HG03432 (cell line): ENCODE measurements around the gene BICD2.
A peak's percentile ranks its signal among the peaks of the same experiment; 100 is the strongest.

Experiments
- ATAC-seq: cut with Tn5 transposase; IDR thresholded peaks from one replicate; pipeline ENCODE4 v1.9.1; 2021; ENCODE audit warnings: mild to moderate bottlenecking, moderate library complexity; ENCODE audit not compliant: unreplicated experiment

The BICD2 gene

DNA sequence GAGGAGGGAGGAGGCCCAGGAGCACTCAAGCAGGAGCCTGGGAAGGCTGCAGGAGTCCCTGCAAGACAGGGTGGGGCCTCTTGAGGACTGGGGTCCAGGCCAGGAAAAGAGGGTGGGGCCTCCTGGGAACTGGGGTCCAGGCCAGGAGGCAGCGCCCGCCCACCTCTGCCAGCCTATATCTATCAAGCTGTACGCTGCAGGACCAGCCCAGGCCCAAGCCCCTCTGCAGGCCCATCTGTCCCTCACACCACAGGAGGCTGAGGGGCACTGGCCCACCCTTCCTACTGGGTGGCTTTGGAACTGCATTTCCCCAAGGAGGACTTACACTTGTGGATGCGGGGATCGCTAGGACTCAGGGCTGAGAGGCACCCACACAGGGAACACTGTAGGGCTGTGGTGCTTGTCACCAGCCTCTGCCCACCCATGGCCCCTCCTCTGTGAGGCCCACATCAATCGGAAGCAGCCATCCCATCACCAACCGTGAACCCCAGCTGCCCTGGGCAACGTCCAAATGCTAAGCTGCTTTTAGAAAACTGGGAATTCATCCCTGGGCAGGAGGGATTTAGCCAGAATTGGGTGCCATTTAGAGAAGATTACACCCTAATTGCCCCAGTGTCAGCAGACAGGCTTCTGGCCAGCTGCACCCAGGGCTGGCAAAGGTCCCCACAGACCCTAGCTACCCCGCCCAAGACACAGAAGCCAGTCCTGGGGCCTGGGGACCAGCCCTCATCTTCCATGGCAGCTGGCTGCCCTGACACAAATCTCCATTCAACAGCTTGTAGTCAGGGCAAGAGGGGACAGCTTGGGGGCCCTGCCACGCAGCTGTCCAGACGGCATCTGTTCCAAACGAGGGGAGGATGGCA, 15.3 kb downstream of the BICD2 start:
- no peak for ATAC-seq

DNA sequence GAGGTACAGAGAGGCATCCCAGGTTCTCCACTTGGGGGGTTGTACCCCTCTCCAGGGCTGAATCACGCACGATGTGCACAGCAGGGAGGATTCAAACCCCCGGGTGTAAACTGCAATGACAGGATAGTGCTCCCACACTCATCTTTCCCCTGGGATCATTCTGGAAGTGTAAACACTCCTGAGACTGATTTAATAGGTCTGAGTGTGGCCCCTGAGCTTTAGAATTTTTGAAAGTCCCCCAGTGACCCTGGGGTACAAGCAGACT, 16.5 kb downstream of the BICD2 start:
- ATAC-seq, result no peak

DNA sequence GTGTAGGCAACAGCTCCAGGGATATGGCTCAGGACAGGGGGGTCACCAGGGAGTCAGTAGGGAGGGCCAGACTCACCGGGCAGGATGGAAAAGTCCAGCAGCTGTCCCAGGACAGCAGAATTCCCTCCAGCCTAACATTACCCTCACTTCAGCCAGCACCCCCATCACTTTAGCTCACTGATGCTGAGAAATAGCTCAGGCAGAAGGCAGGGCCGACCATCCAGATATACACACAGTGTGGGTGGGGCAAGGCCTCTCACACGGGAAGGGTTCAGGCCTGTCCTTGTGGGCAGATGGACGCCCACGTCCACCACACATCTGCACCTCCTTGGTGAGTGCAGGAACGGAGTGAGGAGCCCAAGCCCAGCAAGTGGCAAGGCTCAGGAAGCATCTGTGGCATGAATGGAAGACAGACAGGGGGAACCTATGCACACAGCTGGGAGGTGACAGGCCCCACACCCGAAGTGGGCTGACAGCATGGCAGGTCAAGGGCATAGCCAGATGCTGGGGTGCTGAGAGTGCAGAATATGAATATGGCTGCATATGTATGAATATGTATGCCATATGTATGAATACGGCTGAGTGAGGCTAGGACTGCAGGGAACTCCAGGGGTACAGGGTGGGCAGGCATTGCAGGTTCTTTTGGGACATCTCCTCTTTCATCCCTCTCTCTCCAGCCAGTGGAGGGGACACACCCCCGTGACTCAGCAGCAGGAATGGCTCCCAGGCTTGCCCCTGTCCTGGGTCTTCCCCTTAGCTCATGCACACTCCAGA, 17.0 kb downstream of the BICD2 start:
- no peak for ATAC-seq

DNA sequence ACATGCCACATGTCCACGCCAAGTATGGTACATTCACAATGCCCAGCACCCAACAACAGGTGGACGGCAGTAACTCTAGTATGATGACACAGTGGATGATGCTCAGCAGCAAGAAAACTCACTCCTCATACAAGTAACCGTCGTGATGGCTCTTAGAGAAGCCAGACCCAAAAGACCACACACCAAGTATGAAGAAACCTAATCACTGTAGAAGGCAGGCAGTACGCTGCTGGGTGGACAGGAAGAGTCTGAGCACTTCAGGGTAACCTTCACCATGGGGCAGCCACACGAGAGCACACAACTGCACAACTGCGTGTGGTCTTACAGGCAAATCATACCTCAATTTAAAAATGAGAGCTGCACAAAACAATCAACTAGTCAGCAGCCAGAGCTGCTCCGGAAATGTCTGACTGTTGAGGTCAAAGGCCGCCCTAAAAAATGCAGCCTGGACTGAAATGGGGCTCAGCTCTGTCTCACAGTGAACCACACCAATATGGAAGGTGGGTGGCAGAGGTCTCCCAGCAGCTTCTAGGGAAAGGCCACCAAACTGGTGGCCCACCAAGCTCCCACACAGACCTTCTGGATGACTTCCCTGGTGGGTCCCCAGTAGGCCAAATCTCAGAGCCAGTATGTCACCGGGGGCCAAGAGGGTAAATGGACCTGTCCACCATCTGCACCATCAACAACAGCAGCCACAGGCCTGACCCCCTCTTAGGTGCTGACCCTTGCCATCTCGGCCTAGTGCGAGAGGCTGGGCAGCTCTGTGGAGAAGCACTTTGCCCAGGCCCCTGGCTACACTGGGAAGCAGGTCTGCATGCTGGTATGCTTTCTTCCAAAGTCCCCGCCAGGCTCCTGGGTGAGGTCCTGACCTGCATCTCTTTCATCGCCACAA, 17.8 kb downstream of the BICD2 start:
- ATAC-seq, result no peak

DNA sequence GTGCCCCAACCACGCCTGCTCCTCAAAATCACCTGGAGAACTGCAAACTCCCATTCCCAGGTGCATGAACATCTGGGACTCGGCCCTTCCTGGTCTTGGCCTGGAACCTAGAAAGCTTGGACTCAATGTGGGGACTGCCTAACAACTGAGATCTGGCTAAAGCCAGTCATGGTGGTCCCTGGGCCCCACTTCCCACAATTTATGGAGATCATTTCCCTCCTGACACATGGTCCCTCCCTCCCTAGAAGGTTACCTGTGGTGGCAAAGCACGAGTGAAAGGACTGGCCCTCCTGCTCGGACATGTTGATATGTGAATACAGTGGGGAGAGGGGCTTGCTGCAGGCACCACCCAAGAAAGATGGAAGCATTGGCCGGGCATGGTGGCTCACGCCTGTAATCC, 18.8 kb downstream of the BICD2 start:
- no peak for ATAC-seq

DNA sequence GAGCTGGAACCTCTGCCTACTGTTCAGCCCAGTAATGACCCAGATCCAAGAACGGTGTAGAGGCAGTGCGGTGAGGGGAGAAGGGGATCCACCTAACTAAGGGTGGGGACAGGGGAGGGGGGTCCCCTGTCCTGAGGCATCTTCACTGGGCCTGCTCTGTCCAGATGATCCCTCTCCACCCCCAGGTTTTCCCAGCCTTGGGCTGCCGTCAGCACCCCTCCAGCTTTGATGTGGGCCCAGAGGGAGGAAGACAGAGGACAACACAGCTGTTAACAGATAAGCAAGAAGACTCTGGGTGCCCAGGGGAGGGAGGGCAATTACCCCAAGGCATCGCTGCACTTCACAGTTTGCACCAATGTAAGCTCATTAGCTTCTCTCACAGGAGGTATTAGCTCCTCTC, 19.3 kb downstream of the BICD2 start:
- no peak for ATAC-seq

DNA sequence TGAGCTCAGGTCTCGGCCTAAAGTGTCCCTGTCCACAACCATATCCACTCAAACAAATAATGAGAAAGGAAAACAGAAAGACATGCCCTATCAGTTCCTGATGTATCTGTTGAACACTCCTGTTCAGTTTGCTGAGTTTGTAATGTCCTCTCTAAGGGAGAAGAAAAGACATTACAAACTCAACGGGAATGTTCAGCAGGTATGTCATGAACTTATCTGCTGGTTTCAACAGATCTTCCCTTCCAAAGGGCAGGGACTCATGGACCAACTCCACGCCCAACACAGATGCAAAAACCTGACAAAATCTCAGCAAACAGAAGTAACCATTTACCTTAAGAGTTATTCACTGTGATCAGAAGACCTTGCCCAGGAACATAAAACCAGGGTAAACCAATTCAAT, 23.7 kb downstream of the BICD2 start:
- no peak for ATAC-seq

DNA sequence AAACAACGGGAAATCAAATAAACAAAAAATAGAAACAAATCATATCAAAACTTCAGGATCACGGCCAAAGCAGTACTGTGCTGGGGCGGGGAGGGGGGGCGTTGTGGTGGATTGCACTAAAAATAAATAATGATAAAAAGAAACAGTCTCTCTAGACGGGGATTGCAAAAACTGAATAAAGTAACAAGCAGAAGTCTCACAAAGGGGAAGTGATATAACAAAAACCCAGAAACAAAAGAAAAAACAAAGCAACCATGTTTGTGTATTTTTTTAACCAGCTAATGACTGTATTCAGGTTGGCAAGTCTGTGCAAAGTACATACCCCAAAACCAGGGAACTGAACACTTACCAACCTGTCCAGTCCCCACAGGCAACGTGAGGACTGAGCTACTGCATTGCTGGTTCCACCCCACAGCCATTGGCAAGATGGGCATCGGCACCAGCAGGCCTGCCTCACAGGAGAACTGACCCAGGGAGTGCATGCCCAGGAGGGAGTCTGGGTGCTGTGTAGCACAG, 24.1 kb downstream of the BICD2 start:
- no peak for ATAC-seq

DNA sequence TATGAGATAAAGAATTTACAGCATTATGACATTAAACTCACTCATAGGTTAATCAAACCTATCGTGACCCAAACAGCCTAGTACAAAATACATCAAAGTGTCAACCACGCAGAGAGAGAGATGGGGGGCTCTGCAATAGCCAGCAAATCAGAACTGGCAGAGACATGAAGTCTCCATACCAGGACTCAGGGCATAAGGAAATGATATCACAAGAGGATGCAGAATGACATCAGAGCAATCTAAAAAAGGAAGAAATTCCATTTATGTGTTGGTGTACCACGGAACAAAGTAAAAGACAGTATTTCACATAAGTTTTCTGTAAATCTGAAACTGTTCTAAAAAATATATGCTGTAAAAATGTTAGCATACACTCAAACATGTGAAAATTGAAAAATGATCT, 24.6 kb downstream of the BICD2 start:
- ATAC-seq, result no peak

DNA sequence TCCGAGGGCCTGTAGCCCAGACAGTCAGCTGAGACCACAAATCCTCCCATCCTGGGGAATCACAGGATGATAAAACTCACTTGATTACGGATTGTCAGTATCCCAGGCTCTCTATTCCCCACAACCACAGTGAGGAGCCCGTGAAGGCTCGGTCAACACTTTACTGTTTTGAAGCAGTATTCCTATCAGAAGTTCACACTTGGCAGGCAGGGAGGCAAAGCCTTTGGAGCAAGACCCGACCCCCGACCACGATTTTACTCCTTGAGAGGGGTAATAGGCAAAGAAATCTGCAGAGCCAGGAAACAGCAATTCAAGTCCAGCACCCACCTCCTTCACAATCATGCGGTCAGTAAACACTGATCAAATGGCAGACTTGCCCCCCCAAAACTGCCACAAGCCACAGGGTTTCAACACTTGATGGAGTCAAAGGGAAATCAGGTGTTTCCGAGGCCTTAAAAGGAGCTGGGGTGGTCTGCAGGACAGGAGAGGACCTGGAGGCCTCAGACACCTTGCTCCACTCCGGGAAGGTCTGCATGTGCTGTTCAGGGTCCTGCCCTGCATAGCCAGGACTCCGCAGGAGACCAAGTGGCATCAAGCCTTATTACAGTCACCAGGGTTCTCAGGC, 25.2 kb downstream of the BICD2 start:
- ATAC-seq, result no peak

DNA sequence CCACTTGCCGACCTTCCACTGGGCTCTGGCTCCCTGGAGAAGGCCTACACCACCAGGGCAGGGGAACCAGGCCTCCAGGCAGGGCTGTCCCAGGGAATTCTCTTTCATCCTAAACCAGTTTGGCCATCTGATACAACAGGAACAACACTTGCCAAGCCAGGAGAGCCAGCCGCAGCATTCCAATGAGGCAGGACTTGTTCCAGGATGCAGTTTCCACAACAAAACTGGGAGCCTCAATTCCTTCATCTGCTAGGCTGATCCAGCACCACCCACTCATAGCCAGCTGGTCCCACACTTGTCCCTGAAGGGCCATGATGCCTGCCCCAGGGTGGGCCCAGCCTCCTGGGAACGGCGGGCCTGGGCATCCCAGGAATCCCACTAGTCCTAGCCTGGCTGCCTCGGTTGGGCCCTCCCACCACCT, 26.0 kb downstream of the BICD2 start:
- no peak for ATAC-seq

DNA sequence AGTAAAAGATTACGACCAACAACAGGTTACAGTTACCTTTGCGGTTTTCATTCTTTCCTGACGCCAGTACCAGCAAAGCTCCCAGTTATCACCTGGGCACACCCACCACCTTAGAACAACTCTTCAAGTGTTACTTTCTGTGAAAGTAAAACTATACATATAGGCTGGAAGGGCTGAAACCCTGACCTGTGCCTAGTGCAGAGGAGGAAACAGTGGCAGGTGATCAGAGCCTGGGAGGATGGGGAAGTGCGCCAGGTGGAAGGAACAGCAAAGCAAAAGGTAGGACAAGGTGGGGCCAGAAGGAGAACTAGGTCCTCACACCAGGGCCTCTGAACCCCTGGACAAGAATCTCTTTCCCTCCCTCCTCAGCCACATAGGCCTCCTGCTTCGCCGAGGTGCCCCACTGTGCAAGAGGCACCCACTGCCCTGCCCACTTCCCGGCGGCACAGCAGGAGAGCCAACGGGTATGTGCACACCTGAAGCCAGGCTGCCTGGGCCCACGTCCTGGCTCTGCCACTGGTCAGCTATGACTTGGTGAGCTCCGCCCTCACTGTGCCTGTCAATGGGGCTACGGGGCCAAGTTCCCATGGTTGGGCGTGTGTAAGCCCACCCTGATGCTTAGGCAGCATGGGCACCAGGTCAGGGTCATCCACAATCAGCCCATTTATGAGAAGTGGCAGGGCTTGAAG, 26.9 kb downstream of the BICD2 start:
- no peak for ATAC-seq

DNA sequence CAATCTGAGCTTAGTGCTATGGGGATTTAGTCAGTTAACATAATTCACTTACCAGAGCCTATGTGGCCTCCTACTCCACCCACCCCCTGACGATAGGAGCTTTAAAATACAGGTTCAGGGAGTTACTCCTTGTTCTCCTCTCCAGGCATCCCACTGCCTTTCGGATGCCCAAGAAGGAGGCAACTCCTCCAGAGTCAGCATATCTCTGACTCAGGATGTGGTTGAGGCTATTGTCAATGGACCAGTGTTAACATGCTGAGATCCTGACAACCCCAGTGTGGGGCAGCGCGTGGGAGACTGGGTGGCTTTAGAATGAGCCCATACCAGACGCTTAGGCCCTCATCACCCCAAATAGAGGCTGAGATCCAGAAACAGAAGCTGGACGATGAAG, 27.4 kb downstream of the BICD2 start:
- no peak for ATAC-seq

DNA sequence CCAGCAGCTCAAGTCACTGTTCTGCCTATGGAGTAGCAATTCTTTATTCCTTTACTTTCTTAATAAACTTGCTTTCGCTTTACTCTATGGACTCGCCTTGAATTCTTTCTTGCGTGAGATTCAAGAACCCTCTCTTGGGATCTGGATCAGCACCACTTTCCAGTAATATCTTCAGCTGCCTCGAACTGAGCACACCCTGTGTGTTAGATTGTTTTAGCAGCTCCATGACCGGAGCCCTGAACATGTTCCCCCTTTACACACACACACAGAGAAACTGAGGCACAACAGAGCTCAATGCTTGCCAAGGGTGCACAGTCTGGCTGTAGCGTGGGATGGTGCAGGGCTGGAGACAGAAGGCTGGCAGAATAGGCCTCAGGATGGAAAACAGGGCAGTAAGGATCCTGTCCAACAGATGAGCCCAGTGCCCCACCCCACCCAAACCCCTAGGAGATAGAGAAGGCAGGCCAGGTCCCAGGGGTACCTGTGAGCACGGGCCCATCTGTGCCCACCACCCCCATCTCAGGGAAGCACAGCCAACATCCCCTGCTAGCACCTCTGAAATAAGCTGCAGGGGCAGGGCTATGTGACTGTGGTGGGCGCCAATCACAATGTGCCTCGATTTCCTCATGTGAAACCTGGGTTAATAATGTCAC, 27.9 kb downstream of the BICD2 start:
- no peak for ATAC-seq

DNA sequence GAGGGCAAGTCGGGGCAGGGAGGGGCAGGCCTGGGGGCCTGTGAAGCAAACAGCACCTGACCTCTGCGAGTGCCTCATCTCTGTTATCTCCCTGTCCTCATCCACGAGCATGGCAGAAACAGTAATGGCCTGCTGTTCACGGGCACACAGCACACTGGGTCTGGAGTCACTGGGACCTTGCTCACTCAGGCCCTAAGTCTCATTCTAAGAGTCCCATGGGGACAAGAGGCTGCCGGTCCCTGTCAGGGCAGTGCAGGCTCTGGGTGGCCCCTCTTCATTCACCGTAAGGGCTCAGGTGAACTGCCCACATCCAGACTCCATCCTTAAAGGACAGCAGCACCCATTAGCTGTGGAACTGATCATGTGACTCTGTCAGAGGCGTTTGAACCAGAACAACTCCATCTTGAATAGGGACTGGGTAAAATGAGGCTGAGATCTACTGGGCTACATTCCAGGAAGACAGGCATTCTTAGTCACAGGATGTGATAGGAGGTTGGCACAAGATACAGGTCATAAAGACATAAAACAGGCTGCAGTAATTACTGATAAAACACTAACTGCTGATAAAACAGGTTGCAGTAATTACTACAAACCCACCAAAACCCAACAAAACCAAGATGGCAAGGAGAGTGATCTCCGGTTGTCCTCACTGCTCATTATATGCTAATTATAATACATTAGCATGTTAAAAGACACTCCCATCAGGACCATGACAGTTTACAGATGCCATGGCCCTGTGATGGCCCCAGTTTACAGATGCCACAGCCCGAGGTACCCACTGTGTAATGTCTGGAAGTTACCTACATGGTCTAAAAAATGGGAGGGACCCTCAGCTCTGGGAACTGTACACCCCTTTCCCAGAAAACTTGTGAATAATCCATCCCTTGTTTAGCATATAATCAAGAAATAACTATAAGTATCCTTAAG, 28.7 kb downstream of the BICD2 start:
- ATAC-seq, result no peak

DNA sequence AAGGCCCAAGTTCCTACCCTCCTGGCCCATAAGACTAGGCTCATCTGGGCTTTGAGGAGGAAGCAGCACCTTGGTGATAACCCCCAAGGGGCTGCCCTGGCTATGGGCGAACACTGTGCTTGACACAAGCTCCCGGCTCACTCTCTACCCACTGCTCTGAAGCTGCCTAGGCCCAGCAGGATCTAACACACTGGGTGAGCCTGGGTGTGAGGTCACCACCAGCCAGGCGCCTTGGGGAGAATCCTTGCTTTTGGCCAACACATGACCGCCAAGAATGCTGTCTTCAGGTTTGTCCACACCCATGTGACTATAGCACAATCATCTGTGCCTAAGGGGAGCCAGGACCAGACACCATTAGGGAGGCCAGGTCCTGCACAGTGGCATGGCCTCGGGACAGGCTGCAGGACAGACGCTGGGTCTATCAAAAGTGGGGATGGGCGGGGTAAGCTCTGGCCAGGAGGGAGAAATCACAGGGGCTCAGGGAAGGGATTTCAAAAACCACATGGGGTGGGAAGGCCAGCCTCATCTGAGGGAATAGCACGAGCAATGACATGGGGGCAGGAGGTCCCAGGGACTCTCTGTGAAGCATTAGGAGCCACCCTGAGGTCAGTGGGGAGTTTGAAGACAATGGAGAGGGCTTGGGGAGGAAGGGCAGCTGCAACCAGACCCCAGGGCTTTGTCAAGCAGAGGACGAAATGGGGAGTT, 29.6 kb downstream of the BICD2 start:
- no peak for ATAC-seq

DNA sequence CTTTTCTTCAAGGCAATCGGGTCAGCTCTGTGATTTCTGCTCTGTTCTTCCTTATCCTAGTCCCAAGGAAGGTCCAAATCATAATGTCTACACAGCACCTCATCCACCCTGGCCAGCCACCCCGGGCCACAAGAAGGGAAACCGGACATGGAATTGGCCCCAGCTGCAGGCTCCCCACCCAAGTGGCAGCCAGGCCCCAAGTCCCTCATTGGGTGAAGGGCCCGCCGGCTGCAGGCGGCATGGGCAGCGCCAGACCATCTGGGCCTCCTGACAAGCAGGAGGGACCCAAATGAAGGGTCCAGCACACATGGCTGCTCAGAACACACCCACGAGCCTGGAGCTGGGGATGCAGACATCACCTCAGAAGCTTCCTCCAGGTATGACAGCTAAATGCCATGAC, 33.7 kb downstream of the BICD2 start:
- no peak for ATAC-seq

DNA sequence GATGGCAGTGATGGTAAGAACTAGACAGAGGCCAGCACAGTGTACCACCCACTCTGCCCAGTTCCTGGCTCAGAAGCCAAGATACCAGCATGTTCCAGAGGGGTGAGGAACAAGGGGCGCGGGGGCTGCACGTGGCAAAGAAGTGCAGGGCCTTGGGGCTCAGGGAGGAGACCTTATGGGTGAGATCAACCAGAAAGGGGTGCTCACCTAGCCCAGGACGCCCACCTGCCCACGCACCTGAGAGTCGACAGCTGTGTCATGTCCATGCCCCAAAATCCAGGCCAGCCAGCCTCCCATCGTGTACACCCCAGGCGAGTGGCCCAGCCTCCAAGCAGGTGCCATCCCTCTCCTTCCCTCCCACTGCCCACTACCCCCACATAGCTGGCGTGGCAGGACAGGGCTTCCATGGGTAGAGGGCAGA, 34.9 kb downstream of the BICD2 start:
- peak; percentile 11 for ATAC-seq
